NOMO-1 treated with DMSO at 0.1 percent for 48 hours (cell line): ENCODE measurements around the gene BRCA1.
"Not testable (repeated sequence)": the region's sequence is repeated elsewhere in the genome, so short reads cannot be mapped to it uniquely, and the experiment has no call there.

ENCODE experiments used
- DNase-seq: peaks from one replicate; lab custom pipeline; 2025; ENCODE audit not compliant: unreplicated experiment; lab: John Stamatoyannopoulos, UW

BRCA1 gene

GRCh38 chr17:43006639-43007551 is 118.3 kb downstream of the BRCA1 start, which contains the start of gene IFI35:
IFI35 (plus strand) TSS chr17:43006784; CDS start chr17:43006948, 164 bp downstream.
- peak; percentile 82 for DNase-seq

DNA sequence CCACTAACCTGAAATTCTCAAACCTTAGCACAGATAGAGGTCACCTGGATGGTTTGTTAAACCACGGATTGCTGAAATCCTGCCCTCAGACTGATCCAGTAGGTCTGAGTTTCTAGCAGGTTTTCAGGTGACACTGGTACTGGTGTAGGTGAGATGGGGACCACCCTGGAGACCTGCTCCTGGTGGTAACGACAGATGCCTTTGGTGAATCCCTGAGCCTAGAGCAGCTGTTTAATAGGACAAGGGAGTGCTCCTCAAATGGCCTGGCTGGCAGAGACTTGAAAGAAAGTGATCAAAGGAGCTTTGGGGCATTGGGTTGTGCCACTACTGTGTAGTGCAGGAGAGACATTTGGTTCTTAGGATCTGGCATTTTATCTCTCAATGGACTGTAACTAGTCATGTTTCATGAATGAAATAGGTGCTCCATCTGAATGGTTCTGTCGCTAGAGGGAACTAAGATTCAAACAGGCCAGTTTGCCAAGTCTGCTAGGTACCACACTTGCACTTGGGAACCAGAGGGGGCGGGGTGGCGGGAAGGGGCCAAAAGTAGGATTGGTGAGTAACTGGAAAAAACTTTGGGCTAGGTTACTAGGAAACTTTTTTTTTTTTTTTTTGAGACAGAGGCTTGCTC is 121.5 kb downstream of the BRCA1 start:
- DNase-seq, result no peak

- not testable (repeated sequence) for DNase-seq
Observed at GRCh38 chr17:43000894-43001293, 124.3 kb downstream of the BRCA1 start.

GRCh38 chr17:42999003-42999525 is 126.1 kb downstream of the BRCA1 start:
- DNase-seq, result no peak

- DNase-seq, result peak; percentile 99
Observed at GRCh38 chr17:42997984-42998938, 126.9 kb downstream of the BRCA1 start, which contains the start of gene RPL27. RPL27 (plus strand) TSS chr17:42998419; CDS start chr17:42998751, 332 bp downstream.

- peak; percentile 31 for DNase-seq
Observed at GRCh38 chr17:42997390-42997983, 127.7 kb downstream of the BRCA1 start.
